Keratinocyte (primary cell): ENCODE measurements around the gene ANTXR2.

Experiments used
- CTCF ChIP-seq, 3 experiments: IDR thresholded peaks in 1 of 3; conservative IDR thresholded peaks in 1 of 3; optimal IDR thresholded peaks in 1 of 3; 2 replicates in 2 of 3; 3 replicates in 1 of 3; pipeline versions ENCODE3 to v1.5.1; 2011; ENCODE audit warnings: low read length in 3 of 3, mild to moderate bottlenecking in 3 of 3, moderate library complexity in 2 of 3, control low read depth in 1 of 3, inconsistent platforms in 1 of 3; ENCODE audit not compliant: insufficient read depth in 2 of 3; ENCODE audit errors: extremely low read depth in 1 of 3
- EZH2 ChIP-seq: IDR thresholded peaks from one replicate; pipeline ENCODE4 v1.6.1; 2012; ENCODE audit warnings: inconsistent platforms, mild to moderate bottlenecking, low read length, moderate library complexity

- TF ChIP-seq CTCF (optimal IDR thresholded peaks at IDR 0.05 in 1 of 3, IDR thresholded peaks at IDR 0.05 in 1 of 3, conservative IDR thresholded peaks at IDR 0.05 in 1 of 3; ENCODE audit: extremely low read depth in 1 of 3, insufficient read depth in 2 of 3, low read length in 3 of 3) (no peak), EZH2 (no peak)
Measured at GRCh38 chr4:79862821-79863220, 210.2 kb downstream of the ANTXR2 start.
